Measurements from ENCODE around the gene RALGAPA1.

GRCh38 chr14:35669782-35670181 is 139.3 kb downstream of the RALGAPA1 start:
- TF ChIP-seq CTCF (conservative IDR thresholded peaks at IDR 0.05) = no peak
- TF ChIP-seq ZFX (IDR thresholded peaks at IDR 0.05) = no peak

Data from C4-2B (cell line).